ENCODE data around the gene CR2. TPM values are rescaled to one million over a fixed set of nuclear protein-coding genes. Genes with fewer than 3 reads are reported as not detected.

The CR2 gene
- not detected in 2 replicates for total RNA-seq

GRCh38 chr1:207454046-207454964 lies at the start of gene CR2:
Gene CR2, plus strand, starts transcription at chr1:207454328. Its CDS starts 91 bp downstream, at chr1:207454419.

GRCh38 chr1:207495801-207496792 lies 42.0 kb downstream of the CR2 start, which contains the start of gene CR1:
Gene CR1, plus strand, starts transcription at chr1:207496157. Its CDS starts 111 bp downstream, at chr1:207496268.

Other genes starting within 250 kb of the CR2 start
- 70.8 and 146 TPM in 2 replicates for gene CD55, start 132.7 kb upstream of the CR2 start, total RNA-seq
- not detected in 2 replicates for gene CR1, start 41.8 kb downstream of the CR2 start, total RNA-seq
- not detected in 2 replicates for gene CR1L, start 190.8 kb downstream of the CR2 start, total RNA-seq